ENCODE results near the gene PRR20G. TPM values are rescaled to one million over a fixed set of nuclear protein-coding genes. Genes with fewer than 3 reads are reported as not detected.

The PRR20G gene
- total and polyA plus RNA-seq, 2 of the 4 experiments (the other 2 are of a cell fraction): not detected

- 70% methylated on average over 3 of the region's 9 CpGs; no CpG with 5 or more reads in 1 of the 2 experiments for WGBS, 2 experiments (ENCODE audit: extremely low coverage in 2 of 2, insufficient read length in 1 of 2)
These were observed 17.7 kb upstream of the PRR20G start for GRCh38 chr3:127305499-127306060.

More at GRCh38 chr3:127305499-127306060, 17.7 kb upstream of the PRR20G start:
- intact Hi-C loops (cut with micrococcal nuclease) (no loop called here), dilution Hi-C loops (cut with HindIII; ENCODE audit: low sequenced_read_pairs, unreplicated experiment) (no loop called here), in situ Hi-C loops (cut with MboI; ENCODE audit: low sequenced_read_pairs) (no loop called here)
- ChIA-PET CTCF (interaction anchor here (0.8 kb wide), 1 partner anchor 20 kb away, joined by 4 read pairs; no protein-coding TSS in a partner anchor), POLR2A (ENCODE audit: unreplicated experiment) (no interaction called here)
- Histone ChIP-seq H2BK5ac (ENCODE audit: low read depth, low read length, poor library complexity, severe bottlenecking) (no peak overlapping the region), H3K36me3 (ENCODE audit: control insufficient read depth, insufficient read depth, low read length) (no peaks in the 10 kb centered on the region), H3K56ac (ENCODE audit: extremely low read depth, insufficient read depth, low read length) (no peak overlapping the region), H3K9me1 (ENCODE audit: insufficient read depth, low read length) (no peaks in the 10 kb centered on the region), H2AFZ (replicated peaks; ENCODE audit: low read length, poor library complexity) (no peak overlapping the region), H4K8ac (ENCODE audit: low read depth in 2 of 2, low read length in 2 of 2) (no peak overlapping the region), H3K27me3 (ENCODE audit: control insufficient read depth, insufficient read depth, low read length) (peaks cover 9% of the 10 kb centered on the region), H4K91ac (ENCODE audit: insufficient read depth, low read depth, low read length) (no peak overlapping the region), H2BK20ac (ENCODE audit: low read depth, low read length) (no peak overlapping the region), H4K20me1 (ENCODE audit: insufficient read depth, low read length) (no peaks in the 10 kb centered on the region), H3K9me3 (ENCODE audit: control insufficient read depth, insufficient read depth, low read length) (no peaks in the 10 kb centered on the region), H2BK15ac (ENCODE audit: low read depth, low read length) (no peak overlapping the region), H3K18ac (ENCODE audit: low read depth, low read length) (no peak overlapping the region), H3K79me1 (ENCODE audit: low read depth in 1 of 2, low read length in 2 of 2) (no peaks in the 10 kb centered on the region), H3K4me2 (ENCODE audit: low read depth, low read length) (no peak overlapping the region), H2BK120ac (ENCODE audit: low read depth, low read length) (no peak overlapping the region), H3K9ac (ENCODE audit: low read depth, low read length) (no peak overlapping the region), H4K5ac (ENCODE audit: low read depth, low read length) (no peak overlapping the region), H3K14ac (replicated peaks; ENCODE audit: low read depth, low read length) (no peak overlapping the region), H3K27ac (ENCODE audit: insufficient read depth, low read length) (no peak overlapping the region), H2AK5ac (ENCODE audit: low read depth, low read length) (no peak overlapping the region), H2AK9ac (replicated peaks; ENCODE audit: low read depth, low read length, poor library complexity) (no peak overlapping the region), H3K4me1 (ENCODE audit: control insufficient read depth, insufficient read depth, low read length) (no peaks in the 10 kb centered on the region), H3K23ac (ENCODE audit: low read depth, low read length) (no peak overlapping the region), H3K4ac (ENCODE audit: low read depth, low read length) (no peak overlapping the region), H3K4me3 (ENCODE audit: insufficient read depth, low read depth, low read length) (no peak overlapping the region)
- ATAC-seq (ENCODE audit: low read depth) (no peak), DNase-seq (no peak)
- no TSS peak for BruUV-seq (replicated peaks)
- TF ChIP-seq, protein P1, sequence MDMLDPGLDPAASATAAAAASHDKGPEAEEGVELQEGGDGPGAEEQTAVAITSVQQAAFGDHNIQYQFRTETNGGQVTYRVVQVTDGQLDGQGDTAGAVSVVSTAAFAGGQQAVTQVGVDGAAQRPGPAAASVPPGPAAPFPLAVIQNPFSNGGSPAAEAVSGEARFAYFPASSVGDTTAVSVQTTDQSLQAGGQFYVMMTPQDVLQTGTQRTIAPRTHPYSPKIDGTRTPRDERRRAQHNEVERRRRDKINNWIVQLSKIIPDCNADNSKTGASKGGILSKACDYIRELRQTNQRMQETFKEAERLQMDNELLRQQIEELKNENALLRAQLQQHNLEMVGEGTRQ (IDR thresholded peaks at IDR 0.05; ENCODE audit: low read depth, low read length): no peak
- TF ChIP-seq RCOR1 (IDR thresholded peaks at IDR 0.05; ENCODE audit: insufficient replicate concordance, low read length) (no peak), POLR2A (IDR thresholded peaks at IDR 0.05; ENCODE audit: low read depth, low read length) (no peak), MAFK (IDR thresholded peaks at IDR 0.05; ENCODE audit: low read depth, low read length) (no peak)

Measured in IMR-90 (cell line).